BJ (cell line): ENCODE data around the gene ORM1. TPM values are rescaled to one million over a fixed set of nuclear protein-coding genes. Genes with fewer than 3 reads are reported as not detected.

Source experiments
- CTCF ChIA-PET: fragments of 350-600 bp; formaldehyde crosslinking; extraction: SDS; loops from one replicate; lab custom pipeline; 2021; ENCODE audit warnings: antibody characterized with exemption, inconsistent platforms; lab: Yijun Ruan, JAX
- POLR2A ChIA-PET: fragments of 300-600 bp; sonication (Branson Sonifier 250); formaldehyde crosslinking; extraction: SDS; loops from one replicate; lab custom pipeline; 2021; ENCODE audit warnings: antibody characterized with exemption; lab: Charles Lee
- DNase-seq: peaks from one replicate; pipeline ENCODE4 v3.0.0-alpha.2; 2011; ENCODE audit warnings: low read depth
- H3K27me3 ChIP-seq: 2 replicates; pipeline ENCODE4 v1.6.0; 2011; ENCODE audit warnings: low read length; ENCODE audit not compliant: control insufficient read depth, insufficient read depth
- H3K36me3 ChIP-seq: 2 replicates; pipeline ENCODE4 v1.5.1; 2011; ENCODE audit warnings: low read length; ENCODE audit not compliant: control insufficient read depth, insufficient read depth
- H3K4me3 ChIP-seq: 2 replicates; pipeline ENCODE4 v1.5.1; 2011; ENCODE audit warnings: low read depth, mild to moderate bottlenecking, control low read depth, low read length
- polyA plus RNA-seq: library from polyadenylated mRNA; depleted of rRNA; stranded (reverse); fragments of >200 nt; gene quantifications from 2 replicates; pipeline ENCODE4 v1.2.3, GENCODE V29; 2011
- TF ChIP-seq, protein P1 (sequence below): IDR thresholded peaks from 2 replicates; pipeline ENCODE4 v1.5.1; 2011; ENCODE audit warnings: low read depth, mild to moderate bottlenecking, control low read depth, inconsistent platforms, low read length, moderate library complexity; ENCODE audit not compliant: insufficient read depth

ORM1 gene
- polyA plus RNA-seq, 1 experiment: not detected

DNA sequence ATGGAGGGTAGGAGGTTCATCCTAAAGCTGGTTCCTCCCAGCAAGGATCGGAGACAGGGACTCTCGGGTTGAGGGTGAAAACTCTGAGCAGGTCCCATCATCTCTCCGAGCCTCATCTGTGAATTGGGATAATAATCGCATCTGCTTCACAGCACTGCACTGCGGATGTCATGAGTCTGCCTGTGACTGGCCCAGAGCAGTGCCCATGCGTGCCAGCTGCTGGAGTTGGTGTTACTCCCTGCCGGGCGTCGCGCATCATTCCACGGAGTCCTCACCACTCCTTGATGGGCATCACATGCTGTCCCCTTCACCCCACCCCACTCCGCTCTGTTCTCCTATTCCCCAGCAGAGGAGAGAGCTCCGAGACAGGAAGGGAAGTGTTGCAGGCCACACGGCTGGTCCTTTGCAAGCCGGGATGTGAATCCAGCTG, 35.1 kb upstream of the ORM1 start:
- POLR2A ChIA-PET: interaction anchor here (0.6 kb wide), 1 partner anchor 667 kb away, joined by 3 read pairs; no protein-coding TSS in a partner anchor
- Histone ChIP-seq H3K36me3 (peaks cover 14% of the 10 kb centered on the region), H3K4me3 (no peak overlapping the region), H3K27me3 (no peaks in the 10 kb centered on the region)
- CTCF ChIA-PET: interaction anchor here (0.9 to 7.3 kb wide), 4 partner anchors 131 to 205 kb away, joined by 3 to 47 read pairs (median 19); partner anchors contain the start of gene COL27A1
- DNase-seq: no peak
- TF ChIP-seq, protein P1, sequence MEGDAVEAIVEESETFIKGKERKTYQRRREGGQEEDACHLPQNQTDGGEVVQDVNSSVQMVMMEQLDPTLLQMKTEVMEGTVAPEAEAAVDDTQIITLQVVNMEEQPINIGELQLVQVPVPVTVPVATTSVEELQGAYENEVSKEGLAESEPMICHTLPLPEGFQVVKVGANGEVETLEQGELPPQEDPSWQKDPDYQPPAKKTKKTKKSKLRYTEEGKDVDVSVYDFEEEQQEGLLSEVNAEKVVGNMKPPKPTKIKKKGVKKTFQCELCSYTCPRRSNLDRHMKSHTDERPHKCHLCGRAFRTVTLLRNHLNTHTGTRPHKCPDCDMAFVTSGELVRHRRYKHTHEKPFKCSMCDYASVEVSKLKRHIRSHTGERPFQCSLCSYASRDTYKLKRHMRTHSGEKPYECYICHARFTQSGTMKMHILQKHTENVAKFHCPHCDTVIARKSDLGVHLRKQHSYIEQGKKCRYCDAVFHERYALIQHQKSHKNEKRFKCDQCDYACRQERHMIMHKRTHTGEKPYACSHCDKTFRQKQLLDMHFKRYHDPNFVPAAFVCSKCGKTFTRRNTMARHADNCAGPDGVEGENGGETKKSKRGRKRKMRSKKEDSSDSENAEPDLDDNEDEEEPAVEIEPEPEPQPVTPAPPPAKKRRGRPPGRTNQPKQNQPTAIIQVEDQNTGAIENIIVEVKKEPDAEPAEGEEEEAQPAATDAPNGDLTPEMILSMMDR: no peak

DNA sequence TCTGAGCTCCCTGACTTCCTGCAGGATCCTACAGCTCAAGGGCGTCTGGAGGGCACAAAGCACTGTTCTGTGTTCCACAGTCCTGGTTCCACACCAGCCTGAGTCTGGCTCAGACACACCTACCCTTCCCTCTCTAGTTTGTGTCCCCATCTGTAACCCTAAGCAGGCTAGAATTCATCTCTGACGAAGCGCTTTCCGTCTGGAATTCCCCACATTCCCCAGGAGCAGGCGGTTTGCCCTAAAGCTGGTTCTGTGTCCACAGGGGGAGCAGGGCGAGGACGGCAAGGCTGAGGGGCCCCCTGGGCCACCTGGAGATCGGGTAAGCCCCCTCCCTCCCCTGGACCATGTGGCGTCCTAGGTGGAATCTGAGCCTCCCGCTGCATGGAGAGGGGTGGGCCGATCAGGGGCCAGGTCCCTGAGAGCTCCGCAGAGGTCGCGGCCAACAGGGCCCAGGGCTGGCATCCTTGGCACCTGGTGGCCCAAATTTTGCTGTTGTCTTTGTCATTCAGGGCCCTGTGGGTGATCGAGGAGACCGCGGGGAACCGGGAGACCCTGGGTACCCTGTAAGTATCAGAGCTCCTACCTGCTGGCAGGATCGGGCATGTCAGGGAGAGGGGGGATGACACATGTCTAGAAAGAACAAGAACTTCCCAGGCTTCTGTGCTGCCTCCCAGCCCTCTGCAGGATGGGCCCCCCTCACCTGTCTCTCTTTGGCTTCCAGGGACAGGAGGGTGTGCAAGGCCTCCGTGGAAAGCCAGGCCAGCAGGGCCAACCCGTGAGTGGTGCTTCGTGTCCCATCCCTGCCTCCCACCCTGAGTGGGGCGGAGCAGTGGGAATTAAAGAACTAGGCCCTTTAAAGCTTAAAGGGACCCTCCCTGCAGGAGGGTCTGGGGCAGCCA, 34.5 kb upstream of the ORM1 start:
- H3K4me3 ChIP-seq: no peak overlapping the region
- ChIA-PET CTCF (interaction anchor here (0.6 to 7.3 kb wide), 5 partner anchors 23 to 206 kb away, joined by 3 to 47 read pairs (median 8); partner anchors contain the start of gene COL27A1), POLR2A (interaction anchor here (0.6 kb wide), 1 partner anchor 668 kb away, joined by 3 read pairs; no protein-coding TSS in a partner anchor)
- H3K36me3 ChIP-seq: peaks cover 14% of the 10 kb centered on the region
- DNase-seq: no peak
- TF ChIP-seq, protein P1: peak; percentile 16; the same call in 1 of the 2 replicates
- H3K27me3 ChIP-seq: no peaks in the 10 kb centered on the region

DNA sequence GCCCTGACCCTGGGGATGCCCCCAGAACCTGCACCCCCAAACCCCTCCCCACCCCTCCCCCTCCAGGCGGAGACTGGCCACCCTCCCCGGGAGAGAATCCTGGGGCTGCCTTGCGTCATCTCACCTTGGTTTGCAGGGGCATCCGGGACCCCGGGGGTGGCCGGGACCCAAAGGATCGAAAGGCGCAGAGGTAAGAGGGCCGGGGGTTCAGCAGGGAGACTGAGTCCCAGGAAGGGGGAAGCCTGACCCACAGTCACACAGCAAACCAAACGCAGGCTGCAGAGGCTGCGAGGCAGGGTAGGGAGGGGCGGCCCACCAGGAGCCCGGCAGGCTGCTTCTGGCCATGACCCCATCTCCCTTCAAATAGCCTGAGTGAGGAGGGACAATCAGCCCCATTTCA, 33.8 kb upstream of the ORM1 start:
- TF ChIP-seq, protein P1: no peak
- Histone ChIP-seq H3K4me3 (no peak overlapping the region), H3K36me3 (peaks cover 14% of the 10 kb centered on the region), H3K27me3 (no peaks in the 10 kb centered on the region)
- no peak for DNase-seq
- ChIA-PET POLR2A (interaction anchor here (0.6 kb wide), 1 partner anchor 180 kb away, joined by 3 read pairs; no protein-coding TSS in a partner anchor), CTCF (interaction anchor here (1.5 to 7.5 kb wide), 5 partner anchors 15 to 207 kb away, joined by 8 to 151 read pairs (median 30); partner anchors contain the start of gene COL27A1)

DNA sequence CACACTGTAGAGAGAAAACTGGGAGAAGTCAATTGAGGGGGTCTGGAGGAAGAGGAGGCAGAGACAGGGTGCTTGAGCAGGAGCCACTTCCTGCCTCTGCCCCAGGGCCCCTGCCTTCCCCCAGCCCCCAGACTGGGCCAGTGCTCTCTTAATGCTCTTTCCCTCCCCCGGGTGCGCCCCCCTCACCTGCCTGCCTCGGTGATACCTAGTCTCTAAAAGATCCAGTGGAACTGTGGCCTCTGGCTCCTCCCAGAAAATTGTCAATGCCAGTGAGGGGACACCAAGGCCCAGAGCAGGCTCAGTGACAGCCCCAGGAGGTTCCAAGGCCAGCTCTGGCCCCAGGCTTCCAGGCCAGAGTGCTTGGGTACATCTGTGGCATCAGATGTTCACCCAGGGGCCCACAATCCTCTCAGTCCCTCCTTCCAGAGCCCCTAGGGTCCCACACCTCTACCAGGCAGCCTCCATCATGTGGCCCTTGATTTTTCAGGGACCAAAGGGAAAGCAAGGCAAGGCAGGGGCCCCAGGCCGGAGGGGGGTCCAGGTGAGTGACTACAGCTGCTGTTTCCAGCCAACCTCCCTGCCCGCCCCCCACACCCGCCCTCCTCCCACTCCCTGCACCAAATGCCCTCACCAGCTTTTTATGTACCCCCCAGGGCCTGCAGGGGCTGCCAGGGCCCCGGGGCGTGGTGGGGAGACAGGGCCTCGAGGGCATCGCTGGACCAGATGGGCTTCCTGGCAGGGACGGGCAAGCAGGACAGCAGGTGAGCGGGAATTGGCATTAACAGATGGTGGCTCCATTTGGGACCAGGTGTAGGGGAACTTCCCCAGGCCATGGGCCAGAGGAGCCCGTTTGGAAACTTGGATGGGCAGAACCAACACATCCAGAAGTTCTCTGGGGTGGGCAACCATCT, 33.1 kb upstream of the ORM1 start:
- TF ChIP-seq, protein P1: no peak
- Histone ChIP-seq H3K27me3 (no peaks in the 10 kb centered on the region), H3K36me3 (peaks cover 14% of the 10 kb centered on the region), H3K4me3 (no peak overlapping the region)
- ChIA-PET POLR2A (interaction anchor here (0.6 kb wide), 1 partner anchor 181 kb away, joined by 3 read pairs; no protein-coding TSS in a partner anchor), CTCF (interaction anchor here (1.1 to 7.5 kb wide), 22 partner anchors 9 to 211 kb away, joined by 3 to 151 read pairs (median 8); partner anchors contain the start of genes AMBP and COL27A1)
- no peak for DNase-seq
